NB4 (cell line): ENCODE measurements around the gene ZNF135.

Experiments
- CTCF ChIP-seq: IDR thresholded peaks from one replicate; pipeline ENCODE4 v1.5.1; 2012; ENCODE audit warnings: low read depth, low read length
- MYC ChIP-seq: IDR thresholded peaks from 2 replicates; pipeline ENCODE4 v1.6.1; 2011; ENCODE audit warnings: low read depth, low read length
- POLR2A ChIP-seq: IDR thresholded peaks from 2 replicates; pipeline ENCODE4 v1.6.1; 2011; ENCODE audit warnings: mild to moderate bottlenecking; ENCODE audit not compliant: insufficient read length; ENCODE audit errors: extremely low read depth

DNA sequence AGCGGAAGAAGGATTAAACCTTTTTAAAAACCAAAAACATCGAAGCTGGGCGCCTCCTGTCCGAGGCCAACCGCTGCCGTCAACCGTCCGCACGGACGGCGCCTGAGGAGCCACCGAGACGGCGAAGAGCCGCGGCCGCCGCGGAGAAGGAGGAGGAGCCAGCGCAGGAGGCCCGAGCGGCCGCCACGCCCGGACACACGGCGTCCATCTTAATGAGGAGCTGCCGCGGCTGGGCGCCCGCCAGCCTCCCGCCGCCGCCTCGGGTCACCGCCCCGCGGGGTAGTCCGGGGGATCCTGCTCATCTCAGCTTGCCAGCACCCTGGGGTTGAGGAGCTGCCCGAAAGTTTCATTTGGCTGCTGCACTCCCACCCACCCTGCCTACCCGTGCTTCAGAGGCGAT is 14.7 kb upstream of the ZNF135 start:
- TF ChIP-seq MYC (no peak), CTCF (no peak), POLR2A (no peak)
